ENCODE results near the gene CRABP1.

The CRABP1 gene

GRCh38 chr15:78347586-78348543 lies 7.7 kb downstream of the CRABP1 start:
- no peak for DNase-seq (ENCODE audit: low read depth in 2 of 2)

DNA sequence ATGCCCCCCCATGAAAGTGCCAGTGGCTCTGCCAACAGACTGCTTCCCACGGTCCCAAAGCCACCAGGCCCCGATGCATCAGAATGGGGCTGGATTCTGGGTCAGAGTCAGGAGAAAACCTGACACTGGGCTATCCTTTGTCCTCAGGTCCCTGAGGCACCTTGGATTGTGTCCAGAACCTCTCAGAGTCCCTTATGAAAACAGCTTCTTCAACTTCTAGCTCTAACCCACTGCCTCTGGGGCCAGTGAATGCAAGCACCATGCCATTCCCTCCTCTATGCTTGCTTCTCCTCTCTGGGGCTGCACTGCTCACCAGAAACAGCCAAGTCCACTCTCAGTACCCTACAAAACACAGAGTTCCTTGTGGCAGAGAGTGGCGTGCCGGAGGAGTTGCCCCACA lies 9.9 kb downstream of the CRABP1 start:
- DNase-seq (ENCODE audit: low read depth in 2 of 2), result no peak

DNA sequence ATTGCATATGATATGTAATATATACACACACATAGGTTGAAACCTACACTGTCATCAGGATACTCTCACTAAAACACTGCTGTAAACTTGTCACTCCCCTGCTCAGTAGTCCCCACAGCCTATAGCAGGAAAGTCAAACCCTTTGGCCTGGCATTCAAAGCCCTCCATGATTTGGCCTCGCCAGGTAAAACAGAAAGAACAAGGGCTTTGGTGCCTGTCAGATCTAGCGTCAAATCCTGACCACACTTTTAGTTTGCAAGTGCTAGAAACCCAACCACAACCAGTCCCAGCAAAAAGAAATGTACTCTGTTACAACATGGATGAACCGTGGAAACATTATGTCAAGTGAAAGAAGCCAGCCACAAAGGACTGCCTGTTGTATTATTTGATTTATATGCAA lies 11.4 kb downstream of the CRABP1 start:
- DNase-seq (ENCODE audit: low read depth in 2 of 2), result no peak

GRCh38 chr15:78353093-78353492 lies 12.9 kb downstream of the CRABP1 start:
- no peak for DNase-seq (ENCODE audit: low read depth in 2 of 2)

- no peak for DNase-seq (ENCODE audit: low read depth in 2 of 2)
Observed at GRCh38 chr15:78355177-78355576, 15.0 kb downstream of the CRABP1 start.

- no peak for DNase-seq (ENCODE audit: low read depth in 2 of 2)
Observed at GRCh38 chr15:78358102-78358870, 18.1 kb downstream of the CRABP1 start.

DNA sequence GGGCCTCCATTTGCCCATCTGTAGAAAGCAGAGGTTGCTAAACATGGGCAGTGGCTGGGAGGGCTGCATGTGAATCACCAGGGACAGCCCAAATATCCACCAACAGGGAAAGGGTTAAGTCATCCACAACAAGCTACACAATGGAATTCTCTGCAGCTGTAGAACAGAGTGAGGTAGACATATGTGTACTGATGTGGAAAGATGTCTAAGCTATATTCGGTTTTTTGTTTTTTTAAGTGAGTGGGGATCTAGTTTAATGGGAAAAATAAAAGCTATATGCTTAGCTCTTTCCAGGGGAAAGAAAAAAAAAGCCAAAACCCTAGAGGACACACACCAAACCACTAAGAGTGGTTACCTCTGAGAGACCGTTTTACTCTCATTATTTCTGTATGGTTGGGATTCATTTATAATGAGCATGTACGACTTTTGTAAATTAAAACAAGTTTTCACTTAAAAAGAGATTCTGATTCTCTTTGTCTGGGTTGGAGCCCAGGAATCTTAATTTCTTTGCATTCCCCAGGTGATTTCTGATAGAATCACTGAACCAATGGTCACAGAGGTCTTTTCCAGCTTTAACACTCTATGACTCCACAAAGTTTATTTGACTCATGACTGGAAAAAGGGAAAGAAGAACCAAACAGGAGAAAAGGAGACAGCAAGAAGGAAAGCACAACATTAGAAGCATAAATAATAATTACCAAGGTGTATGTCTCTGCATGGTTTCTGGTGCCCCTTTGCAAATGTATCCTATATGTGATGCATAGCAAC lies 19.1 kb downstream of the CRABP1 start:
- no peak for DNase-seq (ENCODE audit: low read depth in 2 of 2)

- no peak for DNase-seq (ENCODE audit: low read depth in 2 of 2)
Observed at GRCh38 chr15:78360367-78360801, 20.2 kb downstream of the CRABP1 start.

GRCh38 chr15:78360958-78361718 lies 21.0 kb downstream of the CRABP1 start:
- DNase-seq (ENCODE audit: low read depth in 2 of 2), result no peak

GRCh38 chr15:78361771-78362506 lies 21.8 kb downstream of the CRABP1 start:
- no peak for DNase-seq (ENCODE audit: low read depth in 2 of 2)

DNA sequence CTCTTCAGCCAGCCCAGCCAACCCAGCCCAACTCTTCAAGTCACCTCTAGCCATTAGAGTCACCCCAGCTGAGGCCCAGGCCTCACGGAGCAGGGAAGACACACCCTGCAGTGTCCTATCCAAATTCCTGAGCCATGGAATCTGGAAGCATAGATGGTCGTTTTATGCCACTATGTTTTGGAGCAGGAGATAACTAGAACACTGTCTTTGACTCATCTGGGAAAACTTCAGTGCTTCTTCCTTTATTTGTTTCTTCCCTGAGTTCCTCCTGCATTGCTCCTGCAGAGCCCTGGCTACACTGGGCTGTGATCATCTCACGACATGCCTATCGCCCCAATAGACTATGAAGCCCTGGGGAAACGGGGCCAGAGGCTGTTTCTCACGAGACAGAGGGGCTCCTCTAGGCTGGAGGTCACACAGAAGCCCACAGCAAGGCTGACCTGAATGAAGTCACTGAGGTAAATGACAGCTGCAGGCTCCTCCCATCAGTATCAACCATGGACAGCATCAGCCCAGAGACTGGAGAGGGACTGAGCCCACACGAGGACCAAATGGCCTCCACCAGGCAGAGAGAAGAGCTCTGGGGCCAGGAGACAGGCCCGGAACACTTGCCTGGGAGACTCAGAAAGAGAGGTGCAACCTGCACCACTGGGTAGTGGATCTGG lies 22.7 kb downstream of the CRABP1 start:
- no peak for DNase-seq (ENCODE audit: low read depth in 2 of 2)

DNA sequence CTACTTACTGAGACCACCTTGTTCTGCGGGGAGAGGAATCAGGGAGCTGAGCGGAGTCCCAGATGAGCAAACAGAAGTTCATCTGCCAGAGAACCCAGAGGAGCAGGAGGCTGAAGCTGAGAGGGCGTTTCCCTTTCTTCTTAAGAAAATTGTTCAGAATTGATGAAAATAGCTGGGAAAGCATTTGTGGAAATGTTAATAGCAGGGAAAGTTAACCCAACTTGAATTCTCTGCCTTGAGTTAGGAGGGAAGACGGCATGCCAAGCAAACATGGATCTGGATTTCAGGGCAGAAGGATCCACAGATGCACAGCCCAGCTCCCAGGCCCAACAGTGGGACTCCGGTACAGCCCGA lies 23.2 kb downstream of the CRABP1 start:
- no peak for DNase-seq (ENCODE audit: low read depth in 2 of 2)

DNA sequence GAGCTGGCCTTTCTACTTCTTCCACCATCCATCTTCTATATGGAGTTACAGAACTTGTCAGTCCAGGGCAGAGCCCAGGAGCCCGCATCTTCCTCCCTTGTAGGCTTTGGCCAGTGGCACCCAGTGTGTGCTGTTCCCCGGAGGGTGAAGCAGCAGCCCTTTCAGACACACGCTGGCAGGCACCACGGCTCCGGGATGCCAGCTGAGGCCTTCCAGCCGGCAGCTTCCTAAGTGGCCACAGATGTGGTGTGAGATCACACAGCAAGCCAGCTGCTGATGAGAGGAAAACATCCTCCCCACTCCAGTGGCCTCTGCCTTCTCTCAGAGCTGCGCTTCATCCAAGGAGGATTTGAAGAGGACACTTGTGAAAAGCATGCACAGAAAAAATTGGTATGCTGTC lies 24.1 kb downstream of the CRABP1 start:
- no peak for DNase-seq (ENCODE audit: low read depth in 2 of 2)

DNA sequence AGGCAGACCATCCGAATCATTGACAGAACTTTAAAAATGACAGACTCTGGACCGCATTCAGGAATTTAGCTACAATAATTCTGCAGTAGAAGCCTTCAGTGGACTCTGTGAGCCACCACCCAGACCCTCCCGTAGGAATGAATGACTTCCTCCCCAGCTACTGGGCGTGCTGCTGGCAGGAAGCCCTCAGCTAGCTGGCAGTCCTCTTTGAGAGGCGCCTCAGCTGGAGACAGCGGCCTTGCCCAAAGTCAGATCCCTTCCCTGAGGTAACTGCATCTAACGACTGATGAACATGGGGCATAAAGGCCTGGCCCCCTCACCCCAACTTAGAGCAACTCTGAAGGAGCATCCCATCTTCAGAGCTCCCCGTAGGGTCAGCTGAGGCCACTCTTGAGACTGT lies 25.8 kb downstream of the CRABP1 start:
- DNase-seq (ENCODE audit: low read depth in 2 of 2), result no peak

GRCh38 chr15:78366342-78366741 lies 26.2 kb downstream of the CRABP1 start:
- DNase-seq (ENCODE audit: low read depth in 2 of 2), result no peak

DNA sequence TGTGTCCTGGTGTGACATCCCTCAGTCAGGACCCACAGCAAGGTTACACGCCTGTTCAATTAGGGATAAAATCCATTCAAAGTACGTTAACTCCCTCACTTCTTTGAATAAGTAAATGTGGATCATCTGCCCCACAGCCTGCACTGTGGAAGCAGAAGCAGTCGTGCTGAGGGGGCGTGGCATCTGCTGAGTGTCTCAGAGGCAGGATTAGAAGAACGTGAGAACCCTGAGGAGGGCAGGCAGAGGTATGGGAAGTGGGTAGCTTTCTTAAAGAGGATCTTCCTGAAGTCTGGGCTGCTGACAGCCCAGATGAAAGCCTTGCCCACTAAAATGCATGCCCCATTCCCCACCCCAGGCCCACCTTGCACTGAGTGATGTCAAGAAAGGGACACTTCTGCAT lies 28.5 kb downstream of the CRABP1 start:
- DNase-seq (ENCODE audit: low read depth in 2 of 2), result no peak

DNA sequence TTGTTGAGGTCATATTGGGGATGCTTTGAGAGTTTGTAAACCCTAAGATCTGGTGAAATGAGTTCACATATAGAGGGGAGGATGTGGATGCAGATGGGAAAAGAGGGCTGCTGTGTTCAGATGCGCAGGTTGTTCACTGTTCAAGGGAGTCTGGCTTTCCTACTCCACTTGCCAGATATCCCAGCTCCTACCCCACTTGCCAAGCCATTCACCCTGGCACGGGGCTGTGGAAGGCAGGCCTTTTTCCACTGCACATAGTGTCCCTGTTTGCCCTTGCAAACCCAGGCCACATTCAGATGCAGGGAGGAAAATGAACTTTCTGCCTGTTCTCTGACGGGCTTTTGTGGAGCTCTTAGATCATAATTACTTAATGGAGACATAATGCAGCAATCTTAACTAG lies 29.0 kb downstream of the CRABP1 start:
- no peak for DNase-seq (ENCODE audit: low read depth in 2 of 2)

DNA sequence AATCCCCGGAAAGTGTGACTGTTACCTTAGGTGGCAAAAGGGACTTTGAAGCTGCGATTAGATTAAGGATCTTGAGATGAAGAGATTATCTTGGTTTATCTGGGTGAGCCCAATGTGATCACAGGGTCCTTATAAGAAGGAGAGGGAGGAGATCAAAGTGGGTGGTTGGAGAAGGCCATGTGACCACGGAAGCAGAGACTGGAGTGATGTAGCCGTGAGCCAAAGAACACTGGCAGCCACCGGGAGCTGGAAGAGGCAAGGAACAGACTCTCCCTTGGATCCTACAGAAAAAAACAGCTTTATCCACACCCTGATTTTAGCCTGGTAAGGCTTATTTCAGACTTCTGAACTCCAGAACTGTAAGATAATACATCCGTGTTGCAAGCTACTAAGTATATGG lies 29.9 kb downstream of the CRABP1 start:
- no peak for DNase-seq (ENCODE audit: low read depth in 2 of 2)

DNA sequence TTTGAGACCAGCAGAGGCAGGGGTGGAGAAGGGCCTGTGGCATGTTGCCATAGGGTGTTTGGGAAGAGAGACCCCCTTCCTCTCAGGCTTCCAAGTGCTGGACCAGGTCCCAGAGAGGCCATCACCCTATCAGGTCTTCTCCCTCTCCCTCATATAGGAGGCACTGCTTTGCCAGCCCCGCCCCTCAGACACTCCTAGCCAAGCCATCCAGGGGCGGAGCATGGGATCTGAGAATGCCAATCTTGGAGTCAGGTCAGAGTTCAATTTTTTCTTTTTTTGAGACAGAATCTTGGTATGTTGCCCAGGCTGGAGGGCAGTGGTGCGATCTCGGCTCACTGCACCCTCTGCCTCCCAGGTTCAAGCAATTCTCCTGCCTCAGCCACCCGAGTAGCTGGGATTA lies 32.7 kb downstream of the CRABP1 start:
- DNase-seq (ENCODE audit: low read depth in 2 of 2), result no peak
